Mesothelial cell of epicardium (in vitro differentiated cells): Measurements from ENCODE around the gene CLIC5. TPM values are rescaled to one million over a fixed set of nuclear protein-coding genes. Genes with fewer than 3 reads are reported as not detected.
A peak's percentile ranks its signal among the peaks of the same experiment; 100 is the strongest.

ENCODE experiments used
- DNase-seq, 2 experiments: peaks; one replicate each; pipeline ENCODE4 v3.0.0; 2021; ENCODE audit warnings: low spot score in 2 of 2; ENCODE audit not compliant: unreplicated experiment in 2 of 2
- H3K27ac Mint-ChIP-seq: 2 replicates; pipeline ENCODE4 v1.8.0; 2021; ENCODE audit warnings: mixed read lengths
- H3K27me3 Mint-ChIP-seq: 2 replicates; pipeline ENCODE4 v1.8.0; 2021; ENCODE audit warnings: low read depth, mixed read lengths
- H3K36me3 Mint-ChIP-seq: 2 replicates; pipeline ENCODE4 v1.8.0; 2021; ENCODE audit warnings: mixed read lengths
- H3K4me1 Mint-ChIP-seq: 2 replicates; pipeline ENCODE4 v1.8.0; 2021; ENCODE audit warnings: mixed read lengths
- H3K4me3 Mint-ChIP-seq: 2 replicates; pipeline ENCODE4 v1.8.0; 2021; ENCODE audit warnings: mild to moderate bottlenecking, moderate library complexity, mixed read lengths
- H3K9me3 Mint-ChIP-seq: 2 replicates; pipeline ENCODE4 v1.8.0; 2021; ENCODE audit warnings: mixed read lengths
- total RNA-seq: library from RNA; stranded (reverse); gene quantifications from 3 replicates; pipeline ENCODE4 v1.2.1, GENCODE V29; 2021
- TF ChIP-seq, protein P1 (sequence below): fragments of 200-600 bp; sonication (generic); IDR thresholded peaks from one replicate; pipeline ENCODE4 v1.5.0; 2021; ENCODE audit warnings: antibody characterized with exemption; ENCODE audit not compliant: unreplicated experiment

Gene CLIC5
- total RNA-seq, 1 donor from 2014 or later, result 1.8 TPM

DNA sequence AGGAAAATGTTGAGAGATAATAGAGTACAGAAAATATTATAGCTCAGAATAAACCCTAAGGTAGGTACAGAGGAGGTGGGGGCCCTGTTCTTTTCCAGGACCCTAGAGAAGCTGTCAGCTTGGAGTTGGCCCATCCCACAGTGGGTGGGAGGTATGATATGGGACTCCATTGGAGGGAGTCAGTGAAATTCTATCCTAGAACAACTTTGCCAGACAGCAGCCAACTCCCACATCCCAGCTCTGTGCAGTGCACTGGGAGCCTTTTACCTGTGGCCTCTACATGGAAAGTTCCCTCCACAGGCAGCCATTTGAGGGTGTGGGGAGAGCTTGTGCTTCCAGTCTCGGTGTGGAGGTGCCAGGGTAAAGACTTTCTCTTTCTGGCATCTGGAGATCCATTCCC is 36.8 kb upstream of the CLIC5 start:
- no peaks in the 10 kb centered on the region for H3K27me3 Mint-ChIP-seq
- H3K4me3 Mint-ChIP-seq, result no peak overlapping the region
- TF ChIP-seq, protein P1, sequence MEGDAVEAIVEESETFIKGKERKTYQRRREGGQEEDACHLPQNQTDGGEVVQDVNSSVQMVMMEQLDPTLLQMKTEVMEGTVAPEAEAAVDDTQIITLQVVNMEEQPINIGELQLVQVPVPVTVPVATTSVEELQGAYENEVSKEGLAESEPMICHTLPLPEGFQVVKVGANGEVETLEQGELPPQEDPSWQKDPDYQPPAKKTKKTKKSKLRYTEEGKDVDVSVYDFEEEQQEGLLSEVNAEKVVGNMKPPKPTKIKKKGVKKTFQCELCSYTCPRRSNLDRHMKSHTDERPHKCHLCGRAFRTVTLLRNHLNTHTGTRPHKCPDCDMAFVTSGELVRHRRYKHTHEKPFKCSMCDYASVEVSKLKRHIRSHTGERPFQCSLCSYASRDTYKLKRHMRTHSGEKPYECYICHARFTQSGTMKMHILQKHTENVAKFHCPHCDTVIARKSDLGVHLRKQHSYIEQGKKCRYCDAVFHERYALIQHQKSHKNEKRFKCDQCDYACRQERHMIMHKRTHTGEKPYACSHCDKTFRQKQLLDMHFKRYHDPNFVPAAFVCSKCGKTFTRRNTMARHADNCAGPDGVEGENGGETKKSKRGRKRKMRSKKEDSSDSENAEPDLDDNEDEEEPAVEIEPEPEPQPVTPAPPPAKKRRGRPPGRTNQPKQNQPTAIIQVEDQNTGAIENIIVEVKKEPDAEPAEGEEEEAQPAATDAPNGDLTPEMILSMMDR, result no peak
- no peak overlapping the region for H3K27ac Mint-ChIP-seq
- no peak for DNase-seq
- no peaks in the 10 kb centered on the region for H3K36me3 Mint-ChIP-seq
- peaks cover 15% of the 10 kb centered on the region for H3K4me1 Mint-ChIP-seq
- H3K9me3 Mint-ChIP-seq, result peaks cover 11% of the 10 kb centered on the region

DNA sequence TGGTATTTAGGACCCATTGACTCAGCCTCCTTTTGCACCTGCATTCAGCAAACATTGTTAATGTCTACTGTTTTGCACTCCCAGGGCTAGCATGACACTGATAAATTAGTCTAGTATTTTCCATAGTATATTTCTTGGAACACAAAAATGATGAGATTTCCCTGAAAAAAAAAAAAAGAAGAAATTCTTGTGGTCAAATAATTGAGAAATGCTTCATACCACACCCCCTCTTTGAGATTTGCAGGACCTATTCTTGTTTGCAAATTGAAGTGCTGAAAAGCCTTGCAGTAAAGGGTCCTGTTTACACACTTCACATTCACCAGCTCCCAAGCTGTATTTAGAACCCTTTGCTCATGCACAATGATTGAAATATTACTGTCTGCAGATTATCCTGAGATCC is 36.3 kb upstream of the CLIC5 start:
- TF ChIP-seq, protein P1, result no peak
- no peak for DNase-seq
- H3K36me3 Mint-ChIP-seq, result no peaks in the 10 kb centered on the region
- no peak overlapping the region for H3K27ac Mint-ChIP-seq
- H3K9me3 Mint-ChIP-seq, result peaks cover 6% of the 10 kb centered on the region
- H3K4me3 Mint-ChIP-seq, result no peak overlapping the region
- H3K27me3 Mint-ChIP-seq, result no peaks in the 10 kb centered on the region
- H3K4me1 Mint-ChIP-seq, result peaks cover 15% of the 10 kb centered on the region

DNA sequence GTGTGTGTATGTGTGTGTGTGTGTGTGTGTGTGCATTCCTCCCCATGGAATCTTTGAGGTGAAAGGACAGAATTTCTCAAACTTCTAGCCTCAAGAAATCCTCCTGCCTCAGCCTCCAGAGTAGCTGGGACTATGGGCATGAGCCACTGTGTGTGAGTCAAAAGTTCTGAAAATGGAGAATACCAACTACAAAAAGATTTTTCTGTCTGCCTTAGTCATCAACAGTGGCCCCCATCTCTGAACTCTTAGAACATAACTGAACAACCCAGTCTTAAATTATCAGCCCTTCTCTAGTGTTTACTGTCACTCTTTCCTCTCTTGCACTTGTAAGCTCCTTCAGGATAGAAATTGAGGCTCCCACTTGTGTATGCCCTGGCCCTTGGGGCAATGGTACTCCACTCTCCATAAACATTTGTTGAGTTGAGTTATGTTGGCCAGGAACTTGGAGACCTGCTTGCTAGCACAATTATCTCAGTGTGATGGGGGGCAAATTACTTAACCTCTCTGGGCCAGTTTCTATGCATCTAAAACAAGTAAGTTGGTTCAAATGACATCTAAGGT is 35.3 kb upstream of the CLIC5 start:
- Mint-ChIP-seq H3K4me3 (no peak overlapping the region), H3K27ac (no peak overlapping the region), H3K36me3 (no peaks in the 10 kb centered on the region), H3K4me1 (peaks cover 15% of the 10 kb centered on the region), H3K9me3 (no peaks in the 10 kb centered on the region), H3K27me3 (no peaks in the 10 kb centered on the region)
- no peak for DNase-seq
- TF ChIP-seq, protein P1, result no peak

DNA sequence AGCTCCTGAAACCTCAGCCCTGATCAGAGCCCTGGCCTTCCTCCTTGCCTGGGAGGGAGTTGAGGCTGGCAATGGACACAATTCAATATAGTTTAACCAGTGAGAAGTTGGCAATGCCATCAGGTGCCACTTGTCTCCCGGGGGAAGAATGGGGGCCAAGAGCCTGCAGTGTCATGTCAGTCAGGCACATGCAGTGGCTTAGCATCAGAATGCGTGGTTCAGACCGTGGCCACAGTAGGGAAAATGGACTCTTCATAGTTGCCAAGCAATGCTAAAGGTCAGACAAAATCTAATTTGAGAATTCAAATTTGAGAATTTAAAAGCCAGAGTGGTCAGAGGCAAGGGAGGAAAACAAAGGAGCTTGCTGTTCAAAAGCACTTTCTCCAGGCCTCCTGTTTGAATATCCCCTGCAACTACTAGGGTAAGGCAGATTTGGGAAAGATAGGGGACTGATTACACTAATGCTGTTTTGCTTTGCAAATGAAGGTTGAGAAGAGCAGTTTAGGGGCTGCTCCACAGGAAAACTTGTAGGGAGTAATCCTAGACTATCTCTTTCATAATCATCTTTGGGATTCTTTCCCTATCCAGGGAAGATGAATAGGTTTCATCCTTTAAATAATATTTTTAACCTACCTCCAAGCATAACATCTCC is 33.1 kb upstream of the CLIC5 start:
- Mint-ChIP-seq H3K9me3 (no peaks in the 10 kb centered on the region), H3K4me3 (no peak overlapping the region), H3K36me3 (no peaks in the 10 kb centered on the region), H3K27ac (peak overlapping the region; percentile 4), H3K4me1 (peaks cover 27% of the 10 kb centered on the region), H3K27me3 (no peaks in the 10 kb centered on the region)
- no peak for DNase-seq
- TF ChIP-seq, protein P1, result no peak

DNA sequence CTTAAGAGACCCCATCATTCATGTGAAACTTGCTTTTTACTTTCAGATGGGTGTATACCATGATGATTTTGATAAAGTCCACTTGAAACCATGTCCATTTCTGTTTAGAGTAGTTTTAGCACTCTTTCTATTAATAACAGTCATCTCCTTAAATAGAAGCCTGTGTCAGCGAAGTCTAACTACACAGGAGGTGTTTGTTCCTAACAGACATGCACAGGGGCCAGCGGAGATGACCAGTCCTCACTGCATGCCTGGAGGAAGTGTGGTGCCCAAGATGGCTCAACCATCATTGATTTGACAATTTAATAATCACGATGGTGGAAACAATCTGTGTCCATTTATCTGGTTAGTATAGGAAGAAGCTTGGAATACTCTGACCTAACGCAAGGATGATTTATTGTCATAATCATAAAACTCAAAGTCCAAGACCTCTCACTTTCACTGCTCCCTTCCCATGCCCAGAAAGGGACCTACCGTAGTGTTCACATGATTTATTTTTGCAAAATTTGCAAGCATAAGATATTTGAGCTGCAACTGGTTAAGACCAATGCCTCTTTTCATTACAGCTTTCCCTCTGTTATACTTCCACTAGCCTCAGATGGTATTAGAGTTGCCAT is 31.0 kb upstream of the CLIC5 start:
- TF ChIP-seq, protein P1, result no peak
- Mint-ChIP-seq H3K4me1 (peaks cover 21% of the 10 kb centered on the region), H3K36me3 (no peaks in the 10 kb centered on the region), H3K27me3 (no peaks in the 10 kb centered on the region), H3K4me3 (no peak overlapping the region), H3K9me3 (no peaks in the 10 kb centered on the region), H3K27ac (no peak overlapping the region)
- no peak for DNase-seq
